NB4 (cell line): ENCODE data around the gene GOLT1A.
A peak's percentile ranks its signal among the peaks of the same experiment; 100 is the strongest.

Experiments
- DNase-seq: peaks from one replicate; pipeline ENCODE4 v3.0.0; 2010; ENCODE audit warnings: low read depth
- H3K4me3 ChIP-seq: one replicate; pipeline ENCODE4 v1.5.1; 2011; ENCODE audit warnings: mild to moderate bottlenecking, low read depth, low read length, moderate library complexity
- MYC ChIP-seq: IDR thresholded peaks from 2 replicates; pipeline ENCODE4 v1.6.1; 2011; ENCODE audit warnings: low read depth, low read length
- POLR2A ChIP-seq: IDR thresholded peaks from 2 replicates; pipeline ENCODE4 v1.6.1; 2011; ENCODE audit warnings: mild to moderate bottlenecking; ENCODE audit not compliant: insufficient read length; ENCODE audit errors: extremely low read depth
- TF ChIP-seq, protein P1 (sequence below): IDR thresholded peaks from one replicate; pipeline ENCODE4 v1.5.1; 2012; ENCODE audit warnings: low read depth, low read length
- TF ChIP-seq, protein P2 (sequence below): IDR thresholded peaks from 2 replicates; pipeline ENCODE4 v1.6.1; 2011; ENCODE audit warnings: low read depth, low read length

GOLT1A gene

DNA sequence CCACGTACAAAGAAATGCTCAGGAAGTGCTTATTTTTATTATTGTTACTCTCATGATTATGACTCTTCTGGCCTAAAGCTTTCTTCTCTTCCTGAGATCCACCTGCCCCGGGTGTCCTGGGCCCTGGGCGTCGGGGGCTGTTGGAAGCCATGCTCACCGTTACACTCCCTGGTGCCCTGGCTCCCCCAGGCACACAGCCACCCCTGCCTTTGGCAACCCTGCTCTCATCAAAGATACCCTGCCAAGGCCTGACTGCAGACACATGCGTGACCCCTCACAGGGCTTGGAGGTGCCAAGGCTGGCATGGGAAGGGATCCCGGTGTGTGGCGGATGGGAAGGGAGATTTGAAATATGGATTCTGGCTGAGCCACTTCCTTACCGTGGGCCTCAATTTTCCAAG, 14.2 kb downstream of the GOLT1A start:
- DNase-seq, result no peak
- TF ChIP-seq, protein P1, sequence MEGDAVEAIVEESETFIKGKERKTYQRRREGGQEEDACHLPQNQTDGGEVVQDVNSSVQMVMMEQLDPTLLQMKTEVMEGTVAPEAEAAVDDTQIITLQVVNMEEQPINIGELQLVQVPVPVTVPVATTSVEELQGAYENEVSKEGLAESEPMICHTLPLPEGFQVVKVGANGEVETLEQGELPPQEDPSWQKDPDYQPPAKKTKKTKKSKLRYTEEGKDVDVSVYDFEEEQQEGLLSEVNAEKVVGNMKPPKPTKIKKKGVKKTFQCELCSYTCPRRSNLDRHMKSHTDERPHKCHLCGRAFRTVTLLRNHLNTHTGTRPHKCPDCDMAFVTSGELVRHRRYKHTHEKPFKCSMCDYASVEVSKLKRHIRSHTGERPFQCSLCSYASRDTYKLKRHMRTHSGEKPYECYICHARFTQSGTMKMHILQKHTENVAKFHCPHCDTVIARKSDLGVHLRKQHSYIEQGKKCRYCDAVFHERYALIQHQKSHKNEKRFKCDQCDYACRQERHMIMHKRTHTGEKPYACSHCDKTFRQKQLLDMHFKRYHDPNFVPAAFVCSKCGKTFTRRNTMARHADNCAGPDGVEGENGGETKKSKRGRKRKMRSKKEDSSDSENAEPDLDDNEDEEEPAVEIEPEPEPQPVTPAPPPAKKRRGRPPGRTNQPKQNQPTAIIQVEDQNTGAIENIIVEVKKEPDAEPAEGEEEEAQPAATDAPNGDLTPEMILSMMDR, result no peak
- no peak for TF ChIP-seq POLR2A
- TF ChIP-seq, protein P2, sequence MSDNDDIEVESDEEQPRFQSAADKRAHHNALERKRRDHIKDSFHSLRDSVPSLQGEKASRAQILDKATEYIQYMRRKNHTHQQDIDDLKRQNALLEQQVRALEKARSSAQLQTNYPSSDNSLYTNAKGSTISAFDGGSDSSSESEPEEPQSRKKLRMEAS, result no peak
- no peak for TF ChIP-seq MYC
- no peak overlapping the region for H3K4me3 ChIP-seq

DNA sequence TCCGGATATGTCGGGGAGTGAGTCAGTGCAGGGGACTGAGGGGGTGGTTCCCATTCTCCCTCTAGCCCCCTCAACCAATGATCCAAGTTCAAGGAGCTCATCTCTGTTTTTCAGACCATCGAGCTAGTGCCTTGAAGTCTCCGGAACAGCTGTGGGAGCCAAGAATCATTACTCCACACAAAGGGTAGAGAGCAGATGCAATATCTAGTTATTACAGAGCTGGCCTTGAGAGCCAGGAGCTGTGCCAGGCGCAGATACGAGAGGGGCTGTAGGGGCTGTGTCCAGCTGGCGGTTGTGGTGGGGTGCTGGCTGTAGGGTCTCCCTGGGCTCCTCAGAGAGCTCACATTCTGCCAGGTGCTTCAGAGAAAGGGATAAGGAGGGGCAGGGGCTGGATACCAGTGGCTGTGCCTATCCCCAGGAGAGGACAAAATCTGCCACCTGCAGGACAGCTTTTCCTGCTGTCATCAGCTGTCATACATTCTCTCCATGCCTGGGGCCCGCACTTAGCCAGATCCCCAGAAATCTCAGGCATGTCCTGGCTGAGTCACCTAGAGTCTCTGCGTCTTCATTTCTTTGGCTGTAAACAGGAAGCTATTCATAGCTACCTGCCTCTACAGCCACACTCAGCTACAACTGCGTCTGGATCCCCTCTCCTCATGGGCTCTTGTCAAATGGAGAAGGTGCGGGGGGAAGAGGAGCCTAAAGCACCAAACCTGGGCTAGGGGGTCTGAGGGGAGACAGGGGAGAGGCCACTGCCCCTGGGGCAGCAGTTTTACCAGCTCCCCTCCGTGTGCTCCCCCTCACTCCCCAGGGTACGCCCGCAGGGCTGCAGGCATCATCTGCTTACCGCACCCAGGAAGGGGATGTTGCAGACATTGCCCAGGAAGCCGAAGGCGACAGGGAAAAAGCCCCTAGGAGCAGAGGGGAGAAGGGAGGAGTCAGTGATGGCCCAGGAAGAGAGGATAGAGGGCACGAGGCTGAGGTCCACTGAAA, 15.1 kb downstream of the GOLT1A start:
- DNase-seq, result no peak
- H3K4me3 ChIP-seq, result no peak overlapping the region
- TF ChIP-seq, protein P1, result no peak
- TF ChIP-seq, protein P2, result no peak
- no peak for TF ChIP-seq POLR2A
- no peak for TF ChIP-seq MYC

DNA sequence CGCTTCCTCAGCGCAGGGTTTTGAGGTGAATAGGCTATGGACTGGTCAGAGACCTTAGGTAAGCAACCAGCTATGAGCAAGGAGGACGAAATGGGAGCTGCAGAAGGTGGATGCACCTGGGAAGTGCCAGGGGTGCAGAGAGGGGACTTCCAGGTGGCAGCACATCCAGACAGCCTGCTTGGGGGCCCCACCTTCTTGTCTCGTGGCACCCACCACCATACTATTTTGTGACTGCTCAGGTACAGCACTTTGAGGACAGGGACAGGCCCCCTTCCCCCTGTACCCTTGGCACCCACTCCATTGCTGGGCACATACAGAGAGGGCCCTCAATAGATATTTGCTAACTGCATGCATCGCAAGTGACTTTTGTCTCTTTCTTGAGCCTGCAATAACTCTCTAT, 16.7 kb downstream of the GOLT1A start:
- TF ChIP-seq MYC, result no peak

DNA sequence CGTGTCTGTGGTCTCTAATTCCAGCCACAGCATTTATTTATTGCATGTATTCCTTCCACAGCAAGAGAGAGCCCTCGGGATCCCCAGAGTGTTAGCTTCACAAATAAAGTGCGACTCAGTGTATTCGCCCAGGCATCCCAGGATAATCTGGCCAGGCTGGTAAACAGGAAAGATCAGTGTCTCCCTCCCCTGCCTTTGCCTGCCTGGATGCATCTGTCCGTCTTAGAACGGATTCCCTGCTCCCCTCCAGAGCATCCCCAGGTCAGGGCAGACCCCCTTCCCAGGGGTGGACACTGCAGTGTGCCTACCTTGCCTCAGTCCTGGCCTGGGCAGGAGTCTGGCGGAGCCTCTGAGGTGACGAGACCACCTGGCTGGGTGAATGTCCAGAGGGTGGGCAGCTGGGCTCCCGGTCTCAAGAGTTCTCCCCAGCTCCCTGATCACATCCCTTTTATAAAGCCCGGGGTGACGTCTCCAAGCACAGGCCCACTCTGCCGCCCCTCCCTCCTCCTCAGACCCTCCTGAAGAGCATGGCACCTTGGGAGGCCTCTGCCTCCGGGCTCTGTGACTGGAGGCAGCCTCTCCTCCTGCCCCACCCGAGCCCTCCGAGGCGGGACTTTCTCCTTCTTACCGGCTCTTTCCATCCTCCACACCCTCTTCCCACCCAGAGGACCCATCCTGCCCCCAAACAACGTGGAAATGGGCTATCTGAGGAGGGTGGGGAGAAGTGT, 17.6 kb downstream of the GOLT1A start, which contains the start of gene KISS1:
TSS of gene KISS1 (minus strand) at position 424 of the 728 bp plus-strand sequence. CDS start 3,615 bp downstream, outside the sequence.
- H3K4me3 ChIP-seq, result no peak within 1 kb of the TSS
- TF ChIP-seq POLR2A (no peak), MYC (no peak)
- TF ChIP-seq, protein P2, result no peak
- TF ChIP-seq, protein P1, result no peak
- no peak for DNase-seq

More for the DNA sequence above, 16.7 kb downstream of the GOLT1A start:
- no peak for DNase-seq
- H3K4me3 ChIP-seq, result no peak overlapping the region

DNA sequence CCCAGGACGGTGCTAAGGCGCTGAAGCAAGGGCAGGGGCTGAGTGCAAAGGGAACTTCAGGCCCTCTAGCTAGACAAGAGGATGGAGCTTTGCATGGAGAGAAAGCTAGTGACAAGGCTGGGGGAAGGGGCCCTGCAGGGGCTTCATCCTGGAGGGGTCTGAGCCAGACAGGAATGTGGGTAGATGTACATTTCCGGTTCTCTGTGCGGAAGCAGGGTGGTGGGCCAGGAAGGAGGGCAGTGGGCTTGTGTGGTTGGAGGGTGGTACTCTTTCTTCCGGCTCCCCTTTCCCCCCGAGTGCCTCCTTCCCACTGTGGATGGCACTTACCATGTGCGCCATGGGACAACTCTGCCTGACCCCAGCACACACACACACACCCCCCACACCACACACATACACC, 19.0 kb downstream of the GOLT1A start:
- DNase-seq, result peak; percentile 8
- TF ChIP-seq MYC, result no peak
- TF ChIP-seq, protein P1, result no peak
- no peak for TF ChIP-seq POLR2A
- TF ChIP-seq, protein P2, result no peak
- no peak overlapping the region for H3K4me3 ChIP-seq

DNA sequence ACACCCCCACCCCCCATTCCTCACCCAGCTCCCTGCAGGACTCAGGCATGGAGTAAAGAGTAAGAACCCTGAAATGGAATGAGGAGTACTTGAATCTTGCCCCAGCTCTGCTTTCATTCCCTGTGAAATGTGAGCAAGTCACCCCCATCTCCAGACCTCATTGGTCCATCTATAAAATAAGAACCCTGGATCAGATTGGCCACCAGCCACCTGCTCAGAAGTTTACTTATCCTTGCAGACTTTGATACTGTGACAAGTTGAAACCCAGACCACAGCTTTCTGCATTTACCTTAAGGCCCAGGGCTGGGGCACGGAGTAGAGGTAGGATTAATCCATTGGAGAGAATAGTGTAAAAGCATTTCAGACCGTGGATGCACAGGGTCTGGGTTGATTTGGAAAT, 19.7 kb downstream of the GOLT1A start:
- no peak overlapping the region for H3K4me3 ChIP-seq
- TF ChIP-seq, protein P2, result no peak
- DNase-seq, result no peak
